Suppressor macrophage treated with lipopolysaccharide for 4 hours (primary cell): ENCODE data around the gene OPCML.

Source experiments
- DNase-seq: peaks from one replicate; pipeline ENCODE4 v3.0.0-alpha.2; 2020

The OPCML gene

GRCh38 chr11:132639986-132640385, 892.3 kb downstream of the OPCML start:
- no peak for DNase-seq

DNA sequence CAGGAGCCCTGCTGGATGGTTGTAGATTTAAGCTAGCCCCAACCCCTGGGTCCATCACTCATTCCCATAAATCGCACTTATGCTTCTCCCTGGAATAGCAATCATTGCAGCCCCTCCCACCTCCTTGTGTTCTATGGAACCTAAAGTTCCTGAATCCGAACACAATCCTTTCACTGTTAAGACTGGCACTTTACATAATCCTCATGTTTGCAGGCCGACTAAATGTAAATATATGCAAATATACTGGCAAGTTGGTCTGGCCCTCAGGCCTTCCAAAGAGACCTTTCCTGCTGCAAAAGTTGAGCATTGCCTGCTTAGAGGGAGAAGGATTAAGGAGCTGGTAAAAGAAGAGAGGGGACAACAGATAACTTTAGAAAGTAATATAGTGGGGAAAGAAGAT, 892.9 kb downstream of the OPCML start:
- no peak for DNase-seq

DNA sequence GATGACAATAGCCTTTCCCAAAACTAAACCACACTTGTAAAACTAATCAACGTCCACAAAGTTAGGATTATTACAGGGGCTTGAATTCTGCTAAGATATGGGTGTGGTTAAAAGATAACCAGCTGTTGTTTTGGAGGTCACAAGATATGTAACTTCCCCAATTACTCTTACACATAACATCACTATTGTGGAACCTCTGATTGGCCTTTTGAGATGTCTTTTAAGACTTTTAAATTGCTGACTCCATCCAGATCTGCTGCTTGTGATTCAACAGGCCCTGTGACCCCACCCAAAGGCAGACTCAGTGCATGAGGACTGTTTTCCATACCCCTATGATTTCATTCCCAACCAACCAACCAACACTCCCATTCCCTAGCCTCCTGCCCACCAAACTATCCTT, 893.9 kb downstream of the OPCML start:
- no peak for DNase-seq

DNA sequence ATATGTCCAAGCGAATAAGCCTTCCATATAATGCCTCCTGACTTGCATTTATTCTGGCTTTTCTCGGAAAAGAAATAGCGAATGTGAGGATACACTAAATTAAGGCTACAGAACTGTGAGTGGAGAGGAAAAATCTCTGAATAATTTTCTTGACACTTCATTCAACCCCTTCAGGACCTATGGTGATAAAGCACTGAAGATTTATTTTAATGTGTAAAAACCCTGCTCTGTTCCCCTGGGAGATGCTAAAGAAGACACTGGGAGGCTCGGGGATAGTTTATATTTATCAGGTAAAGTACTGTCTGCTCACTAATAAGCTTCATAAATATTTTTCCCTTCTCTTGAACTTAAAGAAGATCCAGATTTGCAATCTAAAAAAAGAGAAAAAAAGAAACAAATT, 895.8 kb downstream of the OPCML start:
- DNase-seq: no peak

DNA sequence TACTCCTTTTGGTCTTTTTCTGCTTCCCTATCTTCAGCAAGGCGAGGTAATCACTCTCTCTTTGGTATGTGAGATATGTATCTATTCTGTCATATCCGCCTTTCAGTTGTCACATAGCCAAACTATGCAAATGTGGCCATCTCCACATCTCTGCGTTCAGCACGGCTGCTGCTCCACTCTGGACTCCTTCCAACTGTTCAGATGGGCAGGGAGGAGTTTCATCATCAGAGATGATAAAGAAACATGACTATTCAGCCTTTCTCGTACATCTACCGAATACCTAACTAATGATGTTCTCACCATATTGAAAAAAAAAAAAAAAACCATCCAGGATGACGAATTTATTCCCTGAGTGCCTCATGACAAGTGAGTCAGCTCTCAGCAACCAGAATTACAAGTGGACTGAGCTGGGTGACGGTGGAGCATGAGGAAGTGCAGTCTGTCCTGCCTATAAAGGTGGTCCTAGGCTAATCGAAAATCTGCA, 899.6 kb downstream of the OPCML start:
- no peak for DNase-seq

- no peak for DNase-seq
Observed at GRCh38 chr11:132631989-132632388, 900.3 kb downstream of the OPCML start.

- DNase-seq: no peak
Observed at GRCh38 chr11:132627981-132628380, 904.3 kb downstream of the OPCML start.

DNA sequence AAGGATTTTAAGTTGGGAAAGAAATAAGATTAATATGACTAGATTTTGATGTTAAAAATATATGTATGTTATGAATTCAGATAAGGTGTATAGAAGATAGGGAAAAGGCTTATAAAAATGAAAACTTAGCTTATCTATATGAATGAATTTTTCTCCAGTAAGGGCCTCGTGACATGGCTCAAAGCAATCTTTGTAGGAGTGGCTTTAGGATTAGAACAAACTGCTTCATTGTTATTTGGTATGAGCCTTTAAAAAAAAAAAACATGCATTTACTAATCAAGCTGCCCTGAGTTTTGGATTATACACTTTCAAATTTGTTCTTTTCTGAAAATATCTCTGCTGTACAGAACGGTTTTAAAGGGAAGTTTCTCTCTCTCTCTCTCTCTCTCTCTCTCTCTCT, 905.9 kb downstream of the OPCML start:
- DNase-seq: no peak

GRCh38 chr11:132623511-132623910, 908.8 kb downstream of the OPCML start:
- DNase-seq: no peak

- DNase-seq: no peak
Observed at GRCh38 chr11:132621976-132622580, 910.2 kb downstream of the OPCML start.

DNA sequence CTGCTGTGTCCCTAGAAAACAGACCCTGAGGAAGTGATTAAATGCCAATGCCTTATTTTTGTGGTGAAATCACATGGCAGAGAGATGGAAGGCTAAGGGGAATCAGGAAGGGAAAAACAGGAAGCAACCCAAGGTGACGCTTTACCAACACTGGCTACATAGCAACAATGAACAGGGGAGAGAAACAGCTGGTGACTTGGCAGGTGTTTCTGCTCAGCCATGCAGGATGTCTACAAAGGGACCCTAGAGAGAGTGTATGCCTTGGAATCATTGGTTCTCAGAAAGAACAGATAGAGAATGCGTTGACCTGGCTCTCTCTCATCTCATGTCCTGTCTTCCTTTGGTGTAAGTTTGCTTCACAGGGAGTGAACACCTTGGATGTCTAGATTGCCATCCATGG, 911.9 kb downstream of the OPCML start:
- DNase-seq: no peak

- DNase-seq: no peak
Observed at GRCh38 chr11:132610791-132611190, 921.5 kb downstream of the OPCML start.

- DNase-seq: no peak
Observed at GRCh38 chr11:132610216-132610615, 922.1 kb downstream of the OPCML start.

DNA sequence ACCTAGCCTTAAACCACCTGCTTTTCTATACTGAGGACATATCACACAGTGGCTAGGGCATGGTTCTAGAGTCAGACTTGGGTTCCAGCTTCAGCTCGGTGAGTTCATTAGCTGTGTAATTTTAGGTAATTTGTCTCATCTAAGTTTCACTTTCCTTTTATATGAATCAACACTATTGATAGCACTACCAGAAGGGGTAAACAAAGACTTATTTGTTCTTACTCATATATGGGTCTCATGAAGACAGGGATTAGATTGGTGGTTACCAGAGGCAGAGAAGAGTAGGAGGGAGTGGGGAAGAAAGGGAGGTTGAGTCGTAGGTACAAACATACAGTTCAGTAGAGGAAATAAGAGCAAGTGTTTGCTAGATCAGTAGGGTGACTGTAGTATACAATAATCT, 924.7 kb downstream of the OPCML start:
- DNase-seq: no peak

DNA sequence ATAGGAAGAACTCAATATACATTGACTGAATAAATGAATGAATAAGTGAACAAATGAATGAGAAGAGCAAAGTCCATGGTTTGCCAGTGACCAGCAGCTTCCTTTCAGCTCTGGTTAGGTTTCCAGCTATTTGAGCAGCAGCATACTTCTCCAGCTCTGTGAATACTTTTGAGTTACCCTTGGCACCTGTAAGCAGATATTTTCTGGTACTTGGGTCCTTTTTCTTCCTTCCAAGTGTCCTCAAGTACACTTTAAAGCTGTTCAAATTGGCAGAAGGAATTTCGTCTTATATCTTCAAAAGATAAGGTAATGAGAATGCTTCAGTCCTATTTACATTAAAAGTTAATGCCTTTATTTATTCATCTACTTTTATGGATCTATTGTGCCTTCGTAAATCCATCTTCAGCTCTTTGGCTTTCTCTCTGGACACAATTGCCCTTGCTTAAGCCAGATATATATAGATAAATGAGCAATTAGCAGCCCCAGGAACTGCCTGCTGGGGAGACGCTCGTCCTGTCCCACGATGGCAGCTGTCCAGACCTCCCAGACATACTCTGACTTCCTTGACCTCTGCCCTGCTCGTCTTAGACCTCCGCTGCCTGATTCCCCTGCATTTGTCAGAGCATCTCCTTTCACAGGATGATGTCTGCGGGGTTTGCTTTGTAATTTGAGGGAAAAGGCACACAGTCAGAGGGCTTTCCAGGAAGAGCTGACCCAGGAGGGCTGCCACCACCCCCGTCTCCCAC, 926.3 kb downstream of the OPCML start:
- DNase-seq: no peak

- no peak for DNase-seq
Observed at GRCh38 chr11:132604431-132604830, 927.9 kb downstream of the OPCML start.

DNA sequence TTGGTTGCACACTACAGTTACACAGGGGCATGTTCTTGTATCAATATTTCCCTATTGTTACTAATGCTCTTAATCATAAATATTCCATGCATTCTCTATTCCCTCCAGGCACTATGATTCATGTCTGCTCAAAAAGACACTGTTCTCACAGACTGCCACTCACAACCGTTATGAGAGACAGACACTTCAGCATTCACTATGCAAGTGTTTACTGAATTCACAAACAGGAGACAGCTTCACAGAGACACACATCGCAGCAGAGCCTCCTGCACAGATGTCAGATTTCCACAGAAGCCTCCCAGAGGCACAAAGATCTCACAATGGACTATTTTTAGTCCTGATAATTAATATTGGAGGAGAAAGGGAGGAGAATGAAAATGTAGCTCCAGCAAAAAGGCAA, 930.4 kb downstream of the OPCML start:
- DNase-seq: no peak

DNA sequence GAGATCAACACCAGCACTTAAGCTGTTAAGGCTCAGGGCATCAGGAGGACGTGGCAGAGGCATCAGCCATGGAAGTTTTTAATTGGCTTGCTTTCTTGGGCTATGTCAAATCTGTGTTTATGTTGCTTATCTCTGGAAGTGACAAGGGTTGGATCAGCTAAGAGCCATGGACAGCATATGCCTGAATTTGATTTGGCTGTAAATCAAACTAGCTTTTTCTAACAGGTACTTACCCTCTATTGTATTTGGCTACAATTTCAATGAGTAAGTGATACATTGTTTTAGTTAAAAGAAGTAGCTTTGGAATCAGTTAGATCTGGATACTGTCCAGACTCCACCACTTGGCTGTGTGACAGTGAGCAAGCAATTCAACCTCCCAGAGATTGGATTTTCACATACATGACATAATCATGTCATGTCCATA, 936.6 kb downstream of the OPCML start:
- DNase-seq: no peak

DNA sequence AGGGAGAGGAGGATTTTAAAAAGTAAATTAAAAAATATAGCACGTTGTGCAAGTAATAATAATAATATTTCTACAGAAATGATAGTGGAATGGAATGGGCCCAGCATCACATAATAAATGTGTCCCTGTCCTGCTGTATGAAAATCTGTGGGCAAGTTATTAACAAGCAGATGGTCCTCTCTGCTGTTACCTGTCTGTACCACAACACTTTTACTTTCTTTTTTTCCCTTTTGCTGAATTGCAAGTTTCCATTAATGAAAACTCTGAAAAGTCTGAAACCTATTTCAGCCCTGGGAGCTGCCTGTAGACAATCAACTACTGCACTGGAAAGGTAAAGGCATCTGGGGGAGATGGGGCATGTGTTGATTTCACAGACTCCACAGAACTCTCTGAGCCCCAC, 937.1 kb downstream of the OPCML start:
- DNase-seq: no peak

DNA sequence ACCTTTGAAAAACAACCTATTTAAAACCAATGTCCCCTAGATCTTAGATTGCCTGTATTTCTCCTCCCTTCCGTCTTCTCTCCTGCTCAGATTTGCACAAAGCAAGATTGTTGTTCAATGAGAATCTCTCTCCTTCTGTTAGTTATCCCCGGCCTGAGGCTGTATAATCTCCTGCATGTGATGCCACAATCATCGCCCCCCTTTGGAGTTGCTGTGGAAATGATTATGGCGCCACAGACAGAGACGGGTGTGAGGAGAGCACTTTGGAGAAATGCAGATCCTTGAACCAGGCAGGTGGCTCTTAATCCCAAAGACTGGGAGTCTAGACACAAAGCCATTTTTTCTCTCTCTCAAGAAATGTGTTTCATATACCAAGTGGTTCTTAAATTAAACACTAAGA, 941.3 kb downstream of the OPCML start:
- no peak for DNase-seq

- no peak for DNase-seq
Observed at GRCh38 chr11:132590554-132590953, 941.7 kb downstream of the OPCML start.

GRCh38 chr11:132589791-132590190, 942.5 kb downstream of the OPCML start:
- no peak for DNase-seq

- no peak for DNase-seq
Observed at GRCh38 chr11:132588366-132588765, 943.9 kb downstream of the OPCML start.

DNA sequence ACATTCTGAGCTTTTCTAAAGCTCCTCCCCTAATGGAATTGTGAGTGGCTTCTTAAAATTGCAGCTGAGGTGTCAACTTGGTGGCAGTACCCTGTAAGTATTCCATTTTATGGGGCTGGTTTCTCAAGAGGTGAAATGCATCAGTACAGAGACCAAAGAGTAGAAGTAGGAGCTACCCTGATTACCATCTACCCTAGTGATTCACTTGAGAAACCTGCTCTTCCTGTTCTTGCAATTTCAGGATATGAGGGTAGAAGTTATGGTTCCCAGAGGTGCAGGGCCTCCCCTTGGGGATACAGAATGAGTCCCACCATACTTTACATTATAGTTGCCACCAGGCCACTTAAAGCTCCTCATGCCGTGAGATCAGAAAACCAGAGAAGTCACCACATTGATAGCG, 944.6 kb downstream of the OPCML start:
- no peak for DNase-seq

GRCh38 chr11:132586801-132587200, 945.5 kb downstream of the OPCML start:
- DNase-seq: no peak
